K562 (cell line): ENCODE data around the gene VTI1B. TPM values are rescaled to one million over a fixed set of nuclear protein-coding genes. Genes with fewer than 3 reads are reported as not detected.
A peak's percentile ranks its signal among the peaks of the same experiment; 100 is the strongest.

Experiments
- ATAC-seq: fragments of 200-7000 bp; cut with Tn5 transposase; 3 replicates; pipeline ENCODE4 v1.9.1; 2020; ENCODE audit warnings: moderate library complexity
- Bru-seq: library from RNA; stranded (reverse); fragments of 400-500 nt; gene quantifications from one replicate; lab custom pipeline; 2021; lab: Mats Ljungman, UMichigan
- BruChase-seq, 2 experiments: library from RNA; stranded (reverse); fragments of 400-500 nt; gene quantifications; one replicate each; lab custom pipeline; 2021; lab: Mats Ljungman, UMichigan
- BruUV-seq: library from RNA; stranded (reverse); fragments of 400-500 nt; replicated peaks from 2 replicates; lab custom pipeline; 2021; lab: Mats Ljungman, UMichigan
- CTCF ChIA-PET: fragments of 300-600 bp; formaldehyde crosslinking; extraction: SDS; loops from one replicate; lab custom pipeline; 2021; ENCODE audit warnings: low intra/inter-chr PET ratio; lab: Yijun Ruan, JAX
- POLR2A ChIA-PET: fragments of 300-600, 350-650 bp; sonication (Branson Sonifier 250); formaldehyde crosslinking; extraction: SDS; loops from one replicate; lab custom pipeline; 2021; ENCODE audit warnings: antibody characterized with exemption, inconsistent platforms; lab: Yijun Ruan, JAX
- DNase-seq, 4 experiments: peaks; one replicate each; pipeline versions ENCODE4 v3.0.0 to v3.0.0-alpha.2; 2011 to 2018; ENCODE audit warnings: low spot score in 3 of 4, mixed read lengths in 3 of 4; ENCODE audit errors: extremely low read depth in 1 of 4
- FAIRE-seq: peaks from 2 replicates; lab custom pipeline; 2011; peaks lifted over from hg19 to GRCh38; lab: Jason Lieb, UNC
- H2AFZ ChIP-seq: 2 replicates; pipeline ENCODE4 v1.6.0; 2011; ENCODE audit warnings: low read depth, low read length, control low read depth, inconsistent platforms
- H3K27ac ChIP-seq: fragments of 200-600 bp; 3 replicates; pipeline ENCODE4 v1.8.0; 2011; ENCODE audit warnings: low read depth, mild to moderate bottlenecking, control low read depth, inconsistent platforms, low read length, moderate library complexity, mixed read lengths; ENCODE audit errors: extremely low read depth
- H3K27me3 ChIP-seq, 2 experiments: fragments of 300-600 bp in 1 of 2; 2 replicates in 1 of 2; 3 replicates in 1 of 2; pipeline versions ENCODE4 v1.6.0 to v1.8.0; 2011; ENCODE audit warnings: inconsistent platforms in 2 of 2, low read length in 2 of 2, mild to moderate bottlenecking in 1 of 2, mixed read lengths in 1 of 2, moderate library complexity in 1 of 2; ENCODE audit not compliant: control insufficient read depth in 2 of 2, insufficient read depth in 2 of 2
- H3K36me3 ChIP-seq: fragments of 300-600 bp; 3 replicates; pipeline ENCODE4 v1.8.0; 2011; ENCODE audit warnings: mild to moderate bottlenecking, low read length, inconsistent platforms; ENCODE audit not compliant: control insufficient read depth, insufficient read depth
- H3K4me1 ChIP-seq, 2 experiments: fragments of 200-600 bp in 1 of 2; replicated peaks in 1 of 2; 2 replicates in 1 of 2; 3 replicates in 1 of 2; pipeline versions ENCODE4 v1.5.1 to v1.8.0; 2011; ENCODE audit warnings: inconsistent platforms in 2 of 2, low read length in 2 of 2, mild to moderate bottlenecking in 1 of 2, mixed read lengths in 1 of 2, moderate library complexity in 1 of 2; ENCODE audit not compliant: control insufficient read depth in 2 of 2, insufficient read depth in 2 of 2
- H3K4me2 ChIP-seq: 2 replicates; pipeline ENCODE4 v1.6.1; 2011; ENCODE audit warnings: low read length, control low read depth, inconsistent platforms, mixed read lengths; ENCODE audit not compliant: insufficient read depth
- H3K4me3 ChIP-seq: fragments of 200-600 bp; sonication (generic), shearing (Covaris generic); 2 replicates; pipeline ENCODE4 v1.5.1; 2016; ENCODE audit warnings: control low read depth, inconsistent platforms
- H3K79me2 ChIP-seq: fragments of 200-600 bp; 3 replicates; pipeline ENCODE4 v1.8.0; 2011; ENCODE audit warnings: low read length, inconsistent platforms; ENCODE audit not compliant: control insufficient read depth, insufficient read depth
- H3K9ac ChIP-seq, 2 experiments: 2 replicates each; pipeline versions ENCODE4 v1.6.0 to v1.6.1; 2011; ENCODE audit warnings: low read depth in 2 of 2, low read length in 2 of 2, control low read depth in 1 of 2, inconsistent platforms in 1 of 2, mild to moderate bottlenecking in 1 of 2, mixed read lengths in 1 of 2; ENCODE audit not compliant: insufficient read depth in 1 of 2
- H3K9me1 ChIP-seq: one replicate; pipeline ENCODE4 v1.6.0; 2011; ENCODE audit warnings: inconsistent platforms, mild to moderate bottlenecking, low read length, moderate library complexity; ENCODE audit not compliant: control insufficient read depth, insufficient read depth
- H3K9me3 ChIP-seq: replicated peaks from 2 replicates; pipeline ENCODE4 v1.5.1; 2011; ENCODE audit warnings: low read depth, low read length, inconsistent platforms; ENCODE audit not compliant: control insufficient read depth, insufficient read depth
- H4K20me1 ChIP-seq: replicated peaks from 2 replicates; pipeline ENCODE4 v1.6.1; 2011; ENCODE audit warnings: low read length, inconsistent platforms, mixed read lengths; ENCODE audit not compliant: control insufficient read depth, insufficient read depth
- C11orf30 ChIP-seq: fragments of 450-650 bp; IDR thresholded peaks from 2 replicates; pipeline ENCODE4 v1.6.1; 2016; ENCODE audit warnings: low read depth, mild to moderate bottlenecking
- FUS ChIP-seq: fragments of 200-400 bp; formaldehyde crosslinking; optimal IDR thresholded peaks from 2 replicates; pipeline ENCODE3; 2017; ENCODE audit warnings: low read depth, low read length
- MBD2 ChIP-seq: sonication (generic); IDR thresholded peaks from 2 replicates; pipeline ENCODE4 v1.6.1; 2016; ENCODE audit warnings: low read depth, borderline replicate concordance
- MXI1 ChIP-seq: IDR thresholded peaks from 2 replicates; pipeline ENCODE4 v1.6.1; 2011; ENCODE audit warnings: low read depth, mild to moderate bottlenecking, improper control_type of control experiment, low read length
- POLR2AphosphoS5 ChIP-seq: IDR thresholded peaks from 2 replicates; pipeline ENCODE4 v1.6.1; 2011; ENCODE audit warnings: mild to moderate bottlenecking, low read depth, low read length, moderate library complexity; ENCODE audit not compliant: control insufficient read depth, insufficient read depth
- SIN3A ChIP-seq, 2 experiments: fragments of 150-350 bp in 1 of 2; IDR thresholded peaks; 2 replicates each; pipeline ENCODE4 v1.6.1; 2011 to 2016; ENCODE audit warnings: borderline replicate concordance in 2 of 2, low read depth in 2 of 2, low read length in 2 of 2, mild to moderate bottlenecking in 2 of 2, moderate library complexity in 2 of 2; ENCODE audit not compliant: control insufficient read depth in 1 of 2
- SMC3 ChIP-seq: conservative IDR thresholded peaks from 2 replicates; pipeline ENCODE4 v1.6.1; 2011; ENCODE audit warnings: low read depth, low read length, improper control_type of control experiment; ENCODE audit not compliant: insufficient read depth
- SOX6 ChIP-seq: fragments of 450-650 bp; IDR thresholded peaks from 2 replicates; pipeline ENCODE4 v1.6.1; 2014; ENCODE audit warnings: mild to moderate bottlenecking
- TFAM ChIP-seq: fragments of 250-450 bp; sonication (Bioruptor Pico); conservative IDR thresholded peaks from 2 replicates; pipeline ENCODE4 v1.5.0; 2021; ENCODE audit warnings: mild to moderate bottlenecking, moderate library complexity
- ZKSCAN3 ChIP-seq: fragments of 250-450 bp; sonication (Bioruptor Pico); IDR thresholded peaks from 2 replicates; pipeline ENCODE4 v1.4.0; 2020
- ZNF311 ChIP-seq: fragments of 250-450 bp; sonication (Bioruptor Pico); IDR thresholded peaks from 2 replicates; pipeline ENCODE4 v1.4.0; 2020; ENCODE audit warnings: mild to moderate bottlenecking, moderate library complexity
- ZNF584 ChIP-seq: fragments of 200-800 bp; sonication (Bioruptor generic); IDR thresholded peaks from 2 replicates; pipeline ENCODE4 v1.6.1; 2016; ENCODE audit warnings: low read depth, mild to moderate bottlenecking, missing genetic modification characterization, missing compliant biosample characterization
- ZNF780A ChIP-seq: fragments of 250-450 bp; sonication (Bioruptor Pico); IDR thresholded peaks from 2 replicates; pipeline ENCODE4 v1.5.0; 2021; ENCODE audit warnings: mild to moderate bottlenecking
- WGBS: fragments of 100-300 bp; shearing (Covaris generic); methylation state at CpG from one replicate; pipeline ENCODE4 v1.1.6; 2016; ENCODE audit warnings: low coverage, mixed read lengths; ENCODE audit not compliant: insufficient coverage; ENCODE audit errors: missing lambda C conversion rate; 5-methylcytosine and 5-hydroxymethylcytosine counted together
- in situ Hi-C: fragments of 300-500 bp; cut with MboI; formaldehyde crosslinking; loops from 4 replicates; pipeline ENCODE4 v1.15.0; 2018; ENCODE audit warnings: inconsistent platforms, mixed read lengths
- intact Hi-C: fragments of 100-400 bp; cut with micrococcal nuclease; formaldehyde crosslinking; loops from 2 replicates; pipeline ENCODE4 v1.14.2; 2022
- long read RNA-seq, 3 experiments: library from polyadenylated mRNA in 2 of 3; library from RNA in 1 of 3; unstranded in 2 of 3; stranded (forward) in 1 of 3; transcript quantifications; one replicate each; pipeline ENCODE4 v2.0.0, GENCODE V29; 2019 to 2022
- polyA minus RNA-seq, 3 experiments: library from RNA; depleted of rRNA, polyadenylated mRNA; stranded (reverse); fragments of >200 nt; gene quantifications; 2 replicates each; pipeline ENCODE4 v1.2.3, GENCODE V29; 2011
- polyA plus RNA-seq, 8 experiments: library from polyadenylated mRNA; depleted of rRNA in 4 of 8; stranded (reverse) in 5 of 8; unstranded in 3 of 8; fragments of >200 nt; fragmentation: Nextera tagmentation in 2 of 8; fragmentation: Illumina TruSeq in 1 of 8; extraction: Ambion mirVana in 2 of 8; extraction: Trizol in 1 of 8; gene quantifications; 2 replicates each; pipeline versions ENCODE4 v1.2.1 to v1.2.3, GENCODE V29; 2011 to 2014; ENCODE audit warnings: inconsistent platforms in 1 of 8, missing spikeins in 1 of 8
- total RNA-seq, 7 experiments: library from RNA; depleted of rRNA in 6 of 7; stranded (reverse); fragments of >200 nt in 6 of 7; fragmentation: Illumina TruSeq in 2 of 7; extraction: Trizol in 2 of 7; gene quantifications; 2 replicates each; pipeline versions ENCODE4 v1.2.1 to v1.2.3, GENCODE V29; 2011 to 2021; ENCODE audit warnings: low replicate concordance in 1 of 7
- TF ChIP-seq, protein P1 (sequence below): sonication (generic); formaldehyde crosslinking; IDR thresholded peaks from 2 replicates; pipeline ENCODE4 v1.8.1; 2023; ENCODE audit warnings: mild to moderate bottlenecking, missing genetic modification reagents, moderate library complexity

Gene VTI1B, protein sequence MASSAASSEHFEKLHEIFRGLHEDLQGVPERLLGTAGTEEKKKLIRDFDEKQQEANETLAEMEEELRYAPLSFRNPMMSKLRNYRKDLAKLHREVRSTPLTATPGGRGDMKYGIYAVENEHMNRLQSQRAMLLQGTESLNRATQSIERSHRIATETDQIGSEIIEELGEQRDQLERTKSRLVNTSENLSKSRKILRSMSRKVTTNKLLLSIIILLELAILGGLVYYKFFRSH
- total RNA-seq (2011; cell fraction: chromatin; rRNA removed; ENCODE audit: low replicate concordance) = 25.9 and 27.2 TPM in 2 replicates
- 12.0 and 12.2 TPM in 2 replicates for total RNA-seq (2011; cell fraction: nucleolus; rRNA removed)
- 19.9 and 28.7 TPM in 2 replicates for total RNA-seq (2011; cell fraction: nucleoplasm; rRNA removed)
- total RNA-seq (2014; rRNA removed) (32.8 and 34.6 TPM in 2 replicates), total RNA-seq (2014; rRNA removed; fragmentation: Illumina TruSeq; extraction: Trizol) (54.0 and 62.1 TPM in 2 replicates), total RNA-seq (2015; rRNA removed; fragmentation: Illumina TruSeq; extraction: Trizol) (54.3 and 60.0 TPM in 2 replicates), total RNA-seq (2021) (69.1 and 70.7 TPM in 2 replicates), polyA plus RNA-seq (2011; rRNA removed) (64.3 and 69.8 TPM in 2 replicates), polyA plus RNA-seq (2014; fragmentation: Illumina TruSeq; extraction: Trizol) (46.3 and 50.1 TPM in 2 replicates), polyA plus RNA-seq (2014; fragmentation: Nextera tagmentation; extraction: Ambion mirVana) (1 to 10 TPM; 7.8 to 8.5 TPM), polyA plus RNA-seq (2014; rRNA removed) (34.1 and 39.2 TPM in 2 replicates), polyA minus RNA-seq (2011; rRNA and poly(A)+ RNA removed) (49.5 and 51.2 TPM in 2 replicates), Bru-seq, nascent RNA (percentile 68 among the genes with signal in this experiment), BruChase-seq, experiment 1, labeled RNA remaining after a 2-hour chase (percentile 75 among the genes with signal in this experiment), BruChase-seq, experiment 2, labeled RNA remaining after a 6-hour chase (percentile 74 among the genes with signal in this experiment)
- polyA plus RNA-seq (2011; cell fraction: cytosol; rRNA removed) = 17.7 and 26.3 TPM in 2 replicates
- 19.2 and 24.4 TPM in 2 replicates for polyA plus RNA-seq (2011; cell fraction: nucleus; rRNA removed)
- 42.1 and 56.5 TPM in 2 replicates for polyA plus RNA-seq (2012)
- 23.7 and 30.0 TPM in 2 replicates for polyA minus RNA-seq (2011; cell fraction: cytosol; rRNA and poly(A)+ RNA removed)
- polyA minus RNA-seq (2011; cell fraction: nucleus; rRNA and poly(A)+ RNA removed) = 11.0 and 18.7 TPM in 2 replicates
- long read RNA-seq, experiment 1, full-length matches to known transcripts = 102 of 142 reads
- long read RNA-seq, experiment 1, partial matches to known transcripts = 7 of 142 reads
- long read RNA-seq, experiment 1, other reads (novel, unspliced or antisense) = 33 of 142 reads
- long read RNA-seq, experiment 2, full-length matches to known transcripts = 68 of 104 reads
- long read RNA-seq, experiment 2, partial matches to known transcripts = 14 of 104 reads
- long read RNA-seq, experiment 2, other reads (novel, unspliced or antisense) = 22 of 104 reads
- long read RNA-seq, experiment 3, full-length matches to known transcripts = 30 of 38 reads
- long read RNA-seq, experiment 3, partial matches to known transcripts = 2 of 38 reads
- long read RNA-seq, experiment 3, other reads (novel, unspliced or antisense) = 6 of 38 reads

DNA sequence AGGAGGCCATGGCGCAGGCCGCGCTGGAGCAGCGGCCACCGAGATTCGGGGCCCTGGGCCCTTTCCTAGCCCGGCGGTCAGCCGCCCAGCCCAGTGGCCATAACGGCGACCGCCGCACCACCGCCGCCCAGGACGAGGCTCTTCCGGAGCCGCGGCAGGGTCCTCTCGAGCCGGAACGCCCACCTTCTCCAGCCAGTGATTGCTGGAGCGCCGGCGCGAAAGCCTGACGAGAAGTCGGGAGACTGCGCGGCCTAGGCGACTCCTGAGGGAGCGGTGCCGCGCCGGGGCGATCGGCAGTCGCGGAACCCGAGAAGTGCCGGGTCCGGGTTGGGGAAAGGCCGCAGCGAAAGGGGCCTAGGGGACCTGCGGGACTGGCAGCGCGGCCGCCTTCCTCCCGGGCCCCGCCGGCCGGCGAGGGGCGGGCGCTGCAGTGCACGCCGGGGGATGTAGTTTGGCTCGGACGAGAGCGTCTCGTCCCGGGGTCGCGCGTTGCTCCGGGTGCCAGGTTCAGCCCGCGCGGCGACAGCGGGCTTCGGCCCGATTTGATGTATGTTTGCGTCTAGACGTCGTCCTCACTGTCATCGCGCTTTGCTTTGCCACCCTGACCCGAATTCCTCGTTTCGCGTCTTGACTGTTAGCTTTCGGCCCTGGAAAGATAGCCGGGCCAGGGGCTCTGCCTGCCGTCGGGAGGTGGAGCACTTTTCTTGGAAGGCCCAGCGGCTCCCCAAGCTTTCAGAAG is at the start of gene VTI1B:
VTI1B (minus strand) TSS at position 153 of the 739 bp plus-strand sequence; CDS start at position 10, 143 bp downstream.
- ChIA-PET POLR2A (interaction anchor here (0.6 to 1.2 kb wide), 8 partner anchors 9 to 380 kb away, joined by 3 to 6 read pairs (median 3); no protein-coding TSS in a partner anchor), CTCF (interaction anchor here (1.3 kb wide), 1 partner anchor 30 kb away, joined by 6 read pairs; no protein-coding TSS in a partner anchor)
- peaks cover 34% of the 10 kb centered on the region for H3K36me3 ChIP-seq
- intact Hi-C loops (loop anchor here (2.0 kb wide), 2 partner anchors 20 to 30 kb away; partner anchors contain the start of gene RDH11), in situ Hi-C loops (no loop called here)
- no peaks in the 10 kb centered on the region for H3K9me1 ChIP-seq
- BruUV-seq = no TSS peak
- FAIRE-seq = peak; percentile 42
- peak within 1 kb of the TSS; percentile 94 for H3K27ac ChIP-seq
- H3K79me2 ChIP-seq = peaks cover 55% of the 10 kb centered on the region
- no peaks in the 10 kb centered on the region for H4K20me1 ChIP-seq
- H3K9ac ChIP-seq = peak within 1 kb of the TSS; percentile 90 to 98
- peak within 1 kb of the TSS; percentile 84 for H3K4me2 ChIP-seq
- H3K9me3 ChIP-seq = no peaks in the 10 kb centered on the region
- H3K4me1 ChIP-seq = peaks cover 16 to 19% of the 10 kb centered on the region in 2 experiments
- ATAC-seq = peak; percentile 95
- peak within 1 kb of the TSS; percentile 96 for H2AFZ ChIP-seq
- H3K4me3 ChIP-seq = peak within 1 kb of the TSS; percentile 90
- peak; percentile 73 to 82 (median 77) for DNase-seq
- WGBS = under 1% methylated on average over 34 of the region's 87 CpGs
- no peaks in the 10 kb centered on the region for H3K27me3 ChIP-seq
- peak; percentile 48; the same call in 1 of the 2 replicates for TF ChIP-seq ZNF584 (CRISPR knock-in tag)
- TF ChIP-seq ZNF311 (CRISPR knock-in tag) = no peak
- TF ChIP-seq MBD2 = peak; percentile 31; the same call in 1 of the 2 replicates
- no peak for TF ChIP-seq ZKSCAN3 (CRISPR knock-in tag)
- TF ChIP-seq FUS = peak; percentile 28
- TF ChIP-seq C11orf30 = peak; percentile 58
- no peak for TF ChIP-seq MXI1
- TF ChIP-seq, protein P1, sequence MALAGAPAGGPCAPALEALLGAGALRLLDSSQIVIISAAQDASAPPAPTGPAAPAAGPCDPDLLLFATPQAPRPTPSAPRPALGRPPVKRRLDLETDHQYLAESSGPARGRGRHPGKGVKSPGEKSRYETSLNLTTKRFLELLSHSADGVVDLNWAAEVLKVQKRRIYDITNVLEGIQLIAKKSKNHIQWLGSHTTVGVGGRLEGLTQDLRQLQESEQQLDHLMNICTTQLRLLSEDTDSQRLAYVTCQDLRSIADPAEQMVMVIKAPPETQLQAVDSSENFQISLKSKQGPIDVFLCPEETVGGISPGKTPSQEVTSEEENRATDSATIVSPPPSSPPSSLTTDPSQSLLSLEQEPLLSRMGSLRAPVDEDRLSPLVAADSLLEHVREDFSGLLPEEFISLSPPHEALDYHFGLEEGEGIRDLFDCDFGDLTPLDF (CRISPR knock-in tag) = peak; percentile 52; the same call in 1 of the 2 replicates
- no peak for TF ChIP-seq ZNF780A (CRISPR knock-in tag)
- no peak for TF ChIP-seq SMC3
- peak; percentile 34; the same call in 1 of the 2 replicates for TF ChIP-seq POLR2AphosphoS5
- 0 out of 2 replicates have a peak, but pooled peaks have one; percentile 14 for TF ChIP-seq SOX6
- no peak for TF ChIP-seq TFAM (CRISPR knock-in tag)
- peak; percentile 32 to 84; a peak in 1 of 4 replicates for TF ChIP-seq SIN3A (IDR thresholded peaks at IDR 0.05; ENCODE audit: borderline replicate concordance in 2 of 2, control insufficient read depth in 1 of 2, low read depth in 2 of 2, low read length in 2 of 2)
